COLO668 (cell line): Measurements from ENCODE around the gene OR51B4.
"Not testable (repeated sequence)": the region's sequence is repeated elsewhere in the genome, so short reads cannot be mapped to it uniquely, and the experiment has no call there.

Experiments
- DNase-seq: peaks from one replicate; lab custom pipeline; 2025; ENCODE audit not compliant: unreplicated experiment; lab: John Stamatoyannopoulos, UW

Gene OR51B4

GRCh38 chr11:5301846-5302245 lies at the start of gene OR51B4:
TSS of gene OR51B4 (minus strand) at chr11:5301946. CDS start at chr11:5301946, 0 bp downstream.
- no peak for DNase-seq

GRCh38 chr11:5351208-5351607 lies 49.5 kb upstream of the OR51B4 start, which contains the start of gene OR51B6:
TSS of gene OR51B6 (plus strand) at chr11:5351508. CDS start at chr11:5351508, 0 bp downstream.
- DNase-seq, result no peak

- DNase-seq, result no peak
These were observed 47.8 kb upstream of the OR51B4 start for GRCh38 chr11:5349550-5349949.

GRCh38 chr11:5348551-5349194 lies 46.9 kb upstream of the OR51B4 start:
- DNase-seq, result no peak

GRCh38 chr11:5345831-5346230 lies 44.1 kb upstream of the OR51B4 start:
- DNase-seq, result no peak

GRCh38 chr11:5343474-5344335 lies 42.0 kb upstream of the OR51B4 start, which contains the start of gene OR51B5:
TSS of gene OR51B5 (minus strand) at chr11:5343524. CDS start at chr11:5343524, 0 bp downstream.
- DNase-seq, result no peak

GRCh38 chr11:5339771-5340322 lies 38.1 kb upstream of the OR51B4 start:
- no peak for DNase-seq

GRCh38 chr11:5337253-5337652 lies 35.5 kb upstream of the OR51B4 start:
- DNase-seq, result not testable (repeated sequence)

- DNase-seq, result no peak
These were observed 34.6 kb upstream of the OR51B4 start for GRCh38 chr11:5336331-5336730.

- DNase-seq, result no peak
These were observed 33.4 kb upstream of the OR51B4 start for GRCh38 chr11:5335170-5335569.

- DNase-seq, result no peak
These were observed 22.5 kb upstream of the OR51B4 start, which contains the start of gene OR51B2 for GRCh38 chr11:5324197-5324596. TSS of gene OR51B2 (minus strand) at chr11:5324297. CDS start at chr11:5324297, 0 bp downstream.

GRCh38 chr11:5317292-5317691 lies 15.5 kb upstream of the OR51B4 start:
- no peak for DNase-seq

GRCh38 chr11:5313326-5314023 lies 11.7 kb upstream of the OR51B4 start:
- DNase-seq, result not testable (repeated sequence)

GRCh38 chr11:5310423-5310822 lies 8.7 kb upstream of the OR51B4 start:
- DNase-seq, result no peak

- no peak for DNase-seq
These were observed 5.7 kb upstream of the OR51B4 start for GRCh38 chr11:5307256-5308019.

GRCh38 chr11:5304046-5304445 lies 2.3 kb upstream of the OR51B4 start:
- no peak for DNase-seq

GRCh38 chr11:5303626-5304025 lies 1.9 kb upstream of the OR51B4 start:
- DNase-seq, result no peak

- no peak for DNase-seq
These were observed 1.5 kb downstream of the OR51B4 start for GRCh38 chr11:5300251-5300650.

GRCh38 chr11:5298451-5298850 lies 3.3 kb downstream of the OR51B4 start:
- no peak for DNase-seq

GRCh38 chr11:5297721-5298323 lies 3.9 kb downstream of the OR51B4 start:
- DNase-seq, result no peak
